ENCODE measurements around the gene EMP3. TPM values are rescaled to one million over a fixed set of nuclear protein-coding genes. Genes with fewer than 3 reads are reported as not detected.
A peak's percentile ranks its signal among the peaks of the same experiment; 100 is the strongest.

The EMP3 gene
- total and polyA plus RNA-seq, 9 of the 15 experiments (the other 6 are each of a cell fraction or from before 2014, with no cell fraction given), result 123 to 386 (median 296) TPM

DNA sequence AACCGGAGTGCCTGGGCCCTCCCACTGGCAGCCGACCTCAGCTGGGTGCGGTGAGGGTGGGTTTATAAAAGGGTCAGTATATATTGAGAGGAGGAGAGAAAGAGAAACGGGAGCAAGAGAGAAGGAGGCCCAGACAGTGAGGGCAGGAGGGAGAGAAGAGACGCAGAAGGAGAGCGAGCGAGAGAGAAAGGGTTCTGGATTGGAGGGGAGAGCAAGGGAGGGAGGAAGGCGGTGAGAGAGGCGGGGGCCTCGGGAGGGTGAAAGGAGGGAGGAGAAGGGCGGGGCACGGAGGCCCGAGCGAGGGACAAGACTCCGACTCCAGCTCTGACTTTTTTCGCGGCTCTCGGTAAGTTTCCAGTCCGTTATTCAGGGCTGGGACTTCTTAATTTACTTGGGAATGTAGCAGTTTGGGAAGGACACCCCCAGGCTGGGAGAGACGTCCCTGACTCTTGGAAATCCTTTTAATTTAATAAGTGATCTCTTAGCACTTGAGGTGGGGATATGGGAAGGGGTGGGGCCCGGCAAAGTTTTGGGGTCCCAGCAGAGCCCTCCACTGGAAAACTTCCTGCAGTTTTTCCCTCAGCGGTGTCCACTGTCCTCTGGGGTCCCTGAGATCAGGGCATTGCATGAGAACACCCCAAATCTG lies at the start of gene EMP3 (continued):
- TF ChIP-seq, protein P1, sequence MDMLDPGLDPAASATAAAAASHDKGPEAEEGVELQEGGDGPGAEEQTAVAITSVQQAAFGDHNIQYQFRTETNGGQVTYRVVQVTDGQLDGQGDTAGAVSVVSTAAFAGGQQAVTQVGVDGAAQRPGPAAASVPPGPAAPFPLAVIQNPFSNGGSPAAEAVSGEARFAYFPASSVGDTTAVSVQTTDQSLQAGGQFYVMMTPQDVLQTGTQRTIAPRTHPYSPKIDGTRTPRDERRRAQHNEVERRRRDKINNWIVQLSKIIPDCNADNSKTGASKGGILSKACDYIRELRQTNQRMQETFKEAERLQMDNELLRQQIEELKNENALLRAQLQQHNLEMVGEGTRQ (CRISPR knock-in tag; IDR thresholded peaks at IDR 0.05), result no peak
- TF ChIP-seq ZNF3 (CRISPR knock-in tag; IDR thresholded peaks at IDR 0.05) (no peak), ATF1 (CRISPR knock-in tag; IDR thresholded peaks at IDR 0.05) (no peak), ATF1 (tag; IDR thresholded peaks at IDR 0.05) (no peak), CHD2 (IDR thresholded peaks at IDR 0.05; ENCODE audit: low read depth, low read length) (no peak), RNF2 (IDR thresholded peaks at IDR 0.05) (peak; percentile 59), CBX8 (IDR thresholded peaks at IDR 0.05; ENCODE audit: borderline replicate concordance, extremely low read depth, low read depth, low read length, poor library complexity, severe bottlenecking) (no peak), HIVEP1 (CRISPR knock-in tag; IDR thresholded peaks at IDR 0.05) (no peak), ADNP (tag; IDR thresholded peaks at IDR 0.05) (no peak), POLR2G (IDR thresholded peaks at IDR 0.05; ENCODE audit: low read depth, low read length) (peak; percentile 55; the same call in 1 of the 2 replicates), ZNF408 (CRISPR knock-in tag; IDR thresholded peaks at IDR 0.05; ENCODE audit: low read depth) (no peak), ZNF778 (CRISPR knock-in tag; IDR thresholded peaks at IDR 0.05) (no peak), SMARCE1 (IDR thresholded peaks at IDR 0.05) (peak; percentile 89), U2AF2 (optimal IDR thresholded peaks at IDR 0.05; ENCODE audit: low read depth, low read length) (no peak), KDM5B (IDR thresholded peaks at IDR 0.05; ENCODE audit: insufficient replicate concordance, low read depth, low read length) (no peak), ZEB2 (IDR thresholded peaks at IDR 0.05) (peak; percentile 67; the same call in 1 of the 2 replicates)
- TF ChIP-seq, protein P2, sequence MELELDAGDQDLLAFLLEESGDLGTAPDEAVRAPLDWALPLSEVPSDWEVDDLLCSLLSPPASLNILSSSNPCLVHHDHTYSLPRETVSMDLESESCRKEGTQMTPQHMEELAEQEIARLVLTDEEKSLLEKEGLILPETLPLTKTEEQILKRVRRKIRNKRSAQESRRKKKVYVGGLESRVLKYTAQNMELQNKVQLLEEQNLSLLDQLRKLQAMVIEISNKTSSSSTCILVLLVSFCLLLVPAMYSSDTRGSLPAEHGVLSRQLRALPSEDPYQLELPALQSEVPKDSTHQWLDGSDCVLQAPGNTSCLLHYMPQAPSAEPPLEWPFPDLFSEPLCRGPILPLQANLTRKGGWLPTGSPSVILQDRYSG (tag; conservative IDR thresholded peaks at IDR 0.05; ENCODE audit: low read depth), result no peak
- TF ChIP-seq, protein P3, sequence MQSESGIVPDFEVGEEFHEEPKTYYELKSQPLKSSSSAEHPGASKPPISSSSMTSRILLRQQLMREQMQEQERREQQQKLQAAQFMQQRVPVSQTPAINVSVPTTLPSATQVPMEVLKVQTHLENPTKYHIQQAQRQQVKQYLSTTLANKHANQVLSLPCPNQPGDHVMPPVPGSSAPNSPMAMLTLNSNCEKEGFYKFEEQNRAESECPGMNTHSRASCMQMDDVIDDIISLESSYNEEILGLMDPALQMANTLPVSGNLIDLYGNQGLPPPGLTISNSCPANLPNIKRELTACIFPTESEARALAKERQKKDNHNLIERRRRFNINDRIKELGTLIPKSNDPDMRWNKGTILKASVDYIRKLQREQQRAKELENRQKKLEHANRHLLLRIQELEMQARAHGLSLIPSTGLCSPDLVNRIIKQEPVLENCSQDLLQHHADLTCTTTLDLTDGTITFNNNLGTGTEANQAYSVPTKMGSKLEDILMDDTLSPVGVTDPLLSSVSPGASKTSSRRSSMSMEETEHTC (IDR thresholded peaks at IDR 0.05), result no peak
- TF ChIP-seq, protein P4, sequence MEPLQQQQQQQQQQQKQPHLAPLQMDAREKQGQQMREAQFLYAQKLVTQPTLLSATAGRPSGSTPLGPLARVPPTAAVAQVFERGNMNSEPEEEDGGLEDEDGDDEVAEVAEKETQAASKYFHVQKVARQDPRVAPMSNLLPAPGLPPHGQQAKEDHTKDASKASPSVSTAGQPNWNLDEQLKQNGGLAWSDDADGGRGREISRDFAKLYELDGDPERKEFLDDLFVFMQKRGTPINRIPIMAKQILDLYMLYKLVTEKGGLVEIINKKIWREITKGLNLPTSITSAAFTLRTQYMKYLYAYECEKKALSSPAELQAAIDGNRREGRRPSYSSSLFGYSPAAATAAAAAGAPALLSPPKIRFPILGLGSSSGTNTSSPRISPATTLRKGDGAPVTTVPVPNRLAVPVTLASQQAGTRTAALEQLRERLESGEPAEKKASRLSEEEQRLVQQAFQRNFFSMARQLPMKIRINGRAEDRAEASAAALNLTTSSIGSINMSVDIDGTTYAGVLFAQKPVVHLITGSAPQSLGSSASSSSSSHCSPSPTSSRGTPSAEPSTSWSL (CRISPR knock-in tag; IDR thresholded peaks at IDR 0.05; ENCODE audit: borderline replicate concordance), result no peak
- TF ChIP-seq, protein P5, sequence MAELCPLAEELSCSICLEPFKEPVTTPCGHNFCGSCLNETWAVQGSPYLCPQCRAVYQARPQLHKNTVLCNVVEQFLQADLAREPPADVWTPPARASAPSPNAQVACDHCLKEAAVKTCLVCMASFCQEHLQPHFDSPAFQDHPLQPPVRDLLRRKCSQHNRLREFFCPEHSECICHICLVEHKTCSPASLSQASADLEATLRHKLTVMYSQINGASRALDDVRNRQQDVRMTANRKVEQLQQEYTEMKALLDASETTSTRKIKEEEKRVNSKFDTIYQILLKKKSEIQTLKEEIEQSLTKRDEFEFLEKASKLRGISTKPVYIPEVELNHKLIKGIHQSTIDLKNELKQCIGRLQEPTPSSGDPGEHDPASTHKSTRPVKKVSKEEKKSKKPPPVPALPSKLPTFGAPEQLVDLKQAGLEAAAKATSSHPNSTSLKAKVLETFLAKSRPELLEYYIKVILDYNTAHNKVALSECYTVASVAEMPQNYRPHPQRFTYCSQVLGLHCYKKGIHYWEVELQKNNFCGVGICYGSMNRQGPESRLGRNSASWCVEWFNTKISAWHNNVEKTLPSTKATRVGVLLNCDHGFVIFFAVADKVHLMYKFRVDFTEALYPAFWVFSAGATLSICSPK (IDR thresholded peaks at IDR 0.05; ENCODE audit: borderline replicate concordance), result 0 out of 2 replicates have a peak, but pooled peaks have one; percentile 71
- TF ChIP-seq, protein P6, sequence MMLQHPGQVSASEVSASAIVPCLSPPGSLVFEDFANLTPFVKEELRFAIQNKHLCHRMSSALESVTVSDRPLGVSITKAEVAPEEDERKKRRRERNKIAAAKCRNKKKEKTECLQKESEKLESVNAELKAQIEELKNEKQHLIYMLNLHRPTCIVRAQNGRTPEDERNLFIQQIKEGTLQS (IDR thresholded peaks at IDR 0.05), result peak; percentile 14; the same call in 1 of the 2 replicates
- TF ChIP-seq, protein P6 (CRISPR knock-in tag; conservative IDR thresholded peaks at IDR 0.05), result no peak

Data from K562 (cell line).